Neural progenitor cell (in vitro differentiated cells): ENCODE results near the gene ATP11A. TPM values are rescaled to one million over a fixed set of nuclear protein-coding genes. Genes with fewer than 3 reads are reported as not detected.

Source experiments
- DNase-seq: peaks from one replicate; pipeline ENCODE4 v3.0.0-alpha.2; 2016; ENCODE audit warnings: low spot score
- H2AFZ ChIP-seq: fragments of 200-600 bp; sonication (generic); replicated peaks from 2 replicates; pipeline ENCODE4 v1.6.1; 2016; ENCODE audit warnings: antibody characterized with exemption
- H3F3A ChIP-seq: fragments of 200-600 bp; sonication (generic); 2 replicates; pipeline ENCODE4 v1.6.1; 2016; ENCODE audit warnings: antibody characterized with exemption, low read depth
- H3K27ac ChIP-seq: fragments of 200-600 bp; sonication (generic); 2 replicates; pipeline ENCODE4 v1.5.1; 2016; ENCODE audit warnings: mild to moderate bottlenecking
- H3K27me3 ChIP-seq: fragments of 200-600 bp; sonication (generic); 2 replicates; pipeline ENCODE4 v1.6.1; 2016; ENCODE audit warnings: mild to moderate bottlenecking, moderate library complexity
- H3K36me3 ChIP-seq: fragments of 200-600 bp; sonication (generic); 2 replicates; pipeline ENCODE4 v1.5.1; 2016
- H3K4me1 ChIP-seq: fragments of 200-600 bp; sonication (generic); 2 replicates; pipeline ENCODE4 v1.6.1; 2016; ENCODE audit warnings: mixed run types
- H3K4me2 ChIP-seq: fragments of 200-600 bp; sonication (generic); 2 replicates; pipeline ENCODE4 v1.6.1; 2016
- H3K4me3 ChIP-seq: fragments of 200-600 bp; sonication (generic); 2 replicates; pipeline ENCODE4 v1.5.1; 2016
- H3K79me2 ChIP-seq: fragments of 200-600 bp; sonication (generic); 2 replicates; pipeline ENCODE4 v1.6.1; 2016; ENCODE audit warnings: low read depth
- H3K9ac ChIP-seq: fragments of 200-600 bp; sonication (generic); 2 replicates; pipeline ENCODE4 v1.6.1; 2016
- H3K9me3 ChIP-seq: fragments of 200-600 bp; sonication (generic); 2 replicates; pipeline ENCODE4 v1.5.1; 2016; ENCODE audit warnings: low read depth
- H4K20me1 ChIP-seq: fragments of 200-600 bp; sonication (generic); 2 replicates; pipeline ENCODE4 v1.6.1; 2016; ENCODE audit warnings: low read depth
- H3K27ac Mint-ChIP-seq: 3 replicates; pipeline ENCODE4 v1.8.0; 2021; ENCODE audit warnings: mixed read lengths
- H3K27me3 Mint-ChIP-seq: 2 replicates; pipeline ENCODE4 v1.8.0; 2022; ENCODE audit warnings: low read depth, mild to moderate bottlenecking, inconsistent platforms, moderate library complexity, mixed read lengths; ENCODE audit not compliant: insufficient read depth
- H3K36me3 Mint-ChIP-seq: 3 replicates; pipeline ENCODE4 v1.8.0; 2021; ENCODE audit warnings: mixed read lengths
- H3K4me1 Mint-ChIP-seq: 3 replicates; pipeline ENCODE4 v1.8.0; 2021; ENCODE audit warnings: mixed read lengths
- H3K4me3 Mint-ChIP-seq: 3 replicates; pipeline ENCODE4 v1.8.0; 2021; ENCODE audit warnings: mild to moderate bottlenecking, moderate library complexity, mixed read lengths
- H3K9me3 Mint-ChIP-seq: 3 replicates; pipeline ENCODE4 v1.8.0; 2020; ENCODE audit warnings: mixed read lengths
- EZH2 ChIP-seq: fragments of 200-600 bp; sonication (generic); IDR thresholded peaks from 2 replicates; pipeline ENCODE4 v1.6.1; 2017; ENCODE audit warnings: antibody characterized with exemption, mild to moderate bottlenecking, moderate library complexity
- EZH2phosphoT487 ChIP-seq: fragments of 200-600 bp; sonication (generic); IDR thresholded peaks from 2 replicates; pipeline ENCODE4 v1.6.1; 2017; ENCODE audit warnings: antibody characterized with exemption
- total RNA-seq: library from RNA; depleted of rRNA; stranded (reverse); fragments of >200 nt; gene quantifications from 2 replicates; pipeline ENCODE4 v1.2.3, GENCODE V29; 2015; ENCODE audit warnings: low replicate concordance
- TF ChIP-seq, protein P1 (sequence below): fragments of 200-600 bp; sonication (generic); IDR thresholded peaks from 2 replicates; pipeline ENCODE4 v1.5.1; 2017; ENCODE audit warnings: antibody characterized with exemption, mild to moderate bottlenecking

Gene ATP11A
- total RNA-seq, 1 donor from 2014 or later = 12.6 TPM

DNA sequence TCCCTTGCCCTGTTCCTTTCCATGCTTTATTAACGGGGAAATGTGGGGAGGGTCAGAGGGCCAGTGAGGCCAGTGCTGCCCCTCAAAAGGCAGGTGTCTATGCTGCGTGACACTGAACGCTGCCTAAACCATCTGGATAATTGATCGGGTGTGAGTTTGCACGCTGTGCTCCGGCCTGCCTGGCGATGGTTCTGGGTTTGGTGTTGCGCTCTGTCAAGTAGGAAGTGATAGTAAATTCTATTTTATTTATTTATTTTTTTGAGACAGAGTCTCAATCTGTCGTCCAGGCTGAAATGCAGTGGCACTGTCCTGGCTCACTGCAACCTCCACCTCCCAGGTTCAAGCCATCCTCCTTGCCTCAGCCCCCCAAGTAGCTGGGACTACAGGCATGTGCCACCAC is 86.5 kb downstream of the ATP11A start:
- no peak for TF ChIP-seq EZH2phosphoT487
- no peak for TF ChIP-seq EZH2
- H3K27ac ChIP-seq = no peak overlapping the region

GRCh38 chr13:112776971-112777370 is 87.1 kb downstream of the ATP11A start:
- Histone ChIP-seq H4K20me1 (peaks cover 43% of the 10 kb centered on the region), H3K27ac (no peak overlapping the region), H3K9me3 (no peaks in the 10 kb centered on the region), H3K4me3 (no peak overlapping the region), H3K27me3 (no peaks in the 10 kb centered on the region), H3K4me2 (no peak overlapping the region), H3K79me2 (peaks cover 28% of the 10 kb centered on the region), H3F3A (peaks cover 15% of the 10 kb centered on the region), H3K36me3 (no peaks in the 10 kb centered on the region), H2AFZ (no peak overlapping the region), H3K4me1 (peaks cover 23% of the 10 kb centered on the region), H3K9ac (no peak overlapping the region)
- Mint-ChIP-seq H3K9me3 (no peaks in the 10 kb centered on the region), H3K4me1 (peaks cover 45% of the 10 kb centered on the region), H3K27ac (no peak overlapping the region), H3K27me3 (peaks cover 3% of the 10 kb centered on the region), H3K36me3 (peaks cover 8% of the 10 kb centered on the region), H3K4me3 (no peak overlapping the region)
- no peak for DNase-seq
- TF ChIP-seq, protein P1, sequence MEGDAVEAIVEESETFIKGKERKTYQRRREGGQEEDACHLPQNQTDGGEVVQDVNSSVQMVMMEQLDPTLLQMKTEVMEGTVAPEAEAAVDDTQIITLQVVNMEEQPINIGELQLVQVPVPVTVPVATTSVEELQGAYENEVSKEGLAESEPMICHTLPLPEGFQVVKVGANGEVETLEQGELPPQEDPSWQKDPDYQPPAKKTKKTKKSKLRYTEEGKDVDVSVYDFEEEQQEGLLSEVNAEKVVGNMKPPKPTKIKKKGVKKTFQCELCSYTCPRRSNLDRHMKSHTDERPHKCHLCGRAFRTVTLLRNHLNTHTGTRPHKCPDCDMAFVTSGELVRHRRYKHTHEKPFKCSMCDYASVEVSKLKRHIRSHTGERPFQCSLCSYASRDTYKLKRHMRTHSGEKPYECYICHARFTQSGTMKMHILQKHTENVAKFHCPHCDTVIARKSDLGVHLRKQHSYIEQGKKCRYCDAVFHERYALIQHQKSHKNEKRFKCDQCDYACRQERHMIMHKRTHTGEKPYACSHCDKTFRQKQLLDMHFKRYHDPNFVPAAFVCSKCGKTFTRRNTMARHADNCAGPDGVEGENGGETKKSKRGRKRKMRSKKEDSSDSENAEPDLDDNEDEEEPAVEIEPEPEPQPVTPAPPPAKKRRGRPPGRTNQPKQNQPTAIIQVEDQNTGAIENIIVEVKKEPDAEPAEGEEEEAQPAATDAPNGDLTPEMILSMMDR = no peak
- TF ChIP-seq EZH2 = no peak
- no peak for TF ChIP-seq EZH2phosphoT487

More for the DNA sequence above, 86.5 kb downstream of the ATP11A start:
- H3K27me3 Mint-ChIP-seq = peaks cover 3% of the 10 kb centered on the region
- DNase-seq = no peak
- H3K4me1 Mint-ChIP-seq = peaks cover 39% of the 10 kb centered on the region
- H3K36me3 Mint-ChIP-seq = peaks cover 8% of the 10 kb centered on the region
- no peaks in the 10 kb centered on the region for H3K36me3 ChIP-seq
- H3K79me2 ChIP-seq = peaks cover 30% of the 10 kb centered on the region
- no peaks in the 10 kb centered on the region for H3K9me3 Mint-ChIP-seq
- no peaks in the 10 kb centered on the region for H3K9me3 ChIP-seq
- H3K27ac Mint-ChIP-seq = peak overlapping the region; percentile 96
- no peak overlapping the region for H3K9ac ChIP-seq
- peaks cover 22% of the 10 kb centered on the region for H3K4me1 ChIP-seq
- H4K20me1 ChIP-seq = peaks cover 43% of the 10 kb centered on the region
- no peaks in the 10 kb centered on the region for H3K27me3 ChIP-seq
- H3K4me3 Mint-ChIP-seq = no peak overlapping the region
- H3K4me2 ChIP-seq = no peak overlapping the region
- peaks cover 15% of the 10 kb centered on the region for H3F3A ChIP-seq
- no peak overlapping the region for H2AFZ ChIP-seq
- H3K4me3 ChIP-seq = no peak overlapping the region

- H3K27ac ChIP-seq = no peak overlapping the region
- no peak overlapping the region for H3K4me2 ChIP-seq
- Mint-ChIP-seq H3K36me3 (peaks cover 8% of the 10 kb centered on the region), H3K27me3 (peaks cover 5% of the 10 kb centered on the region), H3K4me1 (peaks cover 50% of the 10 kb centered on the region), H3K4me3 (no peak overlapping the region), H3K9me3 (no peaks in the 10 kb centered on the region), H3K27ac (no peak overlapping the region)
- H3K4me3 ChIP-seq = no peak overlapping the region
- H3K9me3 ChIP-seq = no peaks in the 10 kb centered on the region
- H3F3A ChIP-seq = peaks cover 15% of the 10 kb centered on the region
- TF ChIP-seq EZH2phosphoT487 (no peak), EZH2 (no peak)
- TF ChIP-seq, protein P1 = no peak
- H3K36me3 ChIP-seq = no peaks in the 10 kb centered on the region
- H4K20me1 ChIP-seq = peaks cover 38% of the 10 kb centered on the region
- no peak overlapping the region for H2AFZ ChIP-seq
- peaks cover 23% of the 10 kb centered on the region for H3K4me1 ChIP-seq
- no peaks in the 10 kb centered on the region for H3K27me3 ChIP-seq
- no peak for DNase-seq
- H3K9ac ChIP-seq = no peak overlapping the region
- peaks cover 32% of the 10 kb centered on the region for H3K79me2 ChIP-seq
These were observed 88.0 kb downstream of the ATP11A start for GRCh38 chr13:112777637-112778406.
